Measurements from ENCODE around the gene FANCD2OS. TPM values are rescaled to one million over a fixed set of nuclear protein-coding genes. Genes with fewer than 3 reads are reported as not detected.
"Not testable (repeated sequence)": the region's sequence is repeated elsewhere in the genome, so short reads cannot be mapped to it uniquely, and the experiment has no call there.

FANCD2OS gene
- total RNA-seq, 2 experiments from 2014 or later, result not detected

DNA sequence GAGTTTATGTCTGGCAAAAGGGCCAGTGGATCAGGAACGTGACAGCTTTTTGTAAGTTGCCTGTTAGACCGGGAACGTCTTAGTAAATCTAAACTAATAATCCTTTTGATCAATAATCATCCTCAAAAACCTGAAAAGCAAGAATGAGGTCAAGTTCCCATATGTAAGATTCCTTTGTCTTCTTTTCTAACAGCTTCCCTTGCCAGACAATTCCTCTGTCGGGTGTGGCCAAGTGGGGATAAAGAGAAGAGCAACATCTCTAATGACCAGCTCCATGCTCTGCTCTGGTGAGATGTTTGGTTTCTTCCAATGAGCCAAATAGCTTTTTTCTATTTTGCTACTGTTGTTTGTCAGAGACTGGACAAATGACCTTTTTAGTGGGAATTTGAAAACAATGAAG, 19.8 kb downstream of the FANCD2OS start:
- Mint-ChIP-seq H3K36me3 (ENCODE audit: low read depth) (peaks cover 61% of the 10 kb centered on the region), H3K27me3 (no peaks in the 10 kb centered on the region), H3K4me1 (ENCODE audit: low read depth) (no peaks in the 10 kb centered on the region), H3K4me3 (no peak overlapping the region), H3K27ac (no peak overlapping the region), H3K9me3 (no peaks in the 10 kb centered on the region)
- intact Hi-C loops (cut with micrococcal nuclease), result no loop called here
- no peak for DNase-seq
- TF ChIP-seq, protein P1, sequence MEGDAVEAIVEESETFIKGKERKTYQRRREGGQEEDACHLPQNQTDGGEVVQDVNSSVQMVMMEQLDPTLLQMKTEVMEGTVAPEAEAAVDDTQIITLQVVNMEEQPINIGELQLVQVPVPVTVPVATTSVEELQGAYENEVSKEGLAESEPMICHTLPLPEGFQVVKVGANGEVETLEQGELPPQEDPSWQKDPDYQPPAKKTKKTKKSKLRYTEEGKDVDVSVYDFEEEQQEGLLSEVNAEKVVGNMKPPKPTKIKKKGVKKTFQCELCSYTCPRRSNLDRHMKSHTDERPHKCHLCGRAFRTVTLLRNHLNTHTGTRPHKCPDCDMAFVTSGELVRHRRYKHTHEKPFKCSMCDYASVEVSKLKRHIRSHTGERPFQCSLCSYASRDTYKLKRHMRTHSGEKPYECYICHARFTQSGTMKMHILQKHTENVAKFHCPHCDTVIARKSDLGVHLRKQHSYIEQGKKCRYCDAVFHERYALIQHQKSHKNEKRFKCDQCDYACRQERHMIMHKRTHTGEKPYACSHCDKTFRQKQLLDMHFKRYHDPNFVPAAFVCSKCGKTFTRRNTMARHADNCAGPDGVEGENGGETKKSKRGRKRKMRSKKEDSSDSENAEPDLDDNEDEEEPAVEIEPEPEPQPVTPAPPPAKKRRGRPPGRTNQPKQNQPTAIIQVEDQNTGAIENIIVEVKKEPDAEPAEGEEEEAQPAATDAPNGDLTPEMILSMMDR (IDR thresholded peaks at IDR 0.05), result no peak
- ChIA-PET POLR2A (interaction anchor here (0.6 to 1.4 kb wide), 3 partner anchors 15 to 93 kb away, joined by 3 to 4 read pairs (median 3); no protein-coding TSS in a partner anchor), CTCF (no interaction called here)
- ATAC-seq, result no peak

DNA sequence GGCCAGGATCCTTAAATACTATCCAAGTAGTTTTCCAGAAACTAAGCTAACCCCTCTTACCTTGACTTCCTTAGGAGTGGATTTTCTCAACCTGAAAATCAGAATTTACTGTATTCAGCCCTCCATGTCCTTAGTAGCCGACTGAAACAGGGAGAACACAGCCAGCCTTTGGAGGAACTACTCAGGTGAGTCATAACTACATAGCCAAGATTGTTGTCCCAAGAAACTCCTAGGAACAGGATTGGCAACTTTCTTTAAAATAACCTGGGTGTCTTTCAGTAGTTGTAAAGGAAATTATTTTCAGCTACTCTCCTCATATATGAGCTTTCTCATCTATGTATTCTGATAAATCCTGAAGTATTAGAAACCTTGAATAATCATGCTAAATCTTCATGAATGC, 22.3 kb downstream of the FANCD2OS start:
- H3K4me3 Mint-ChIP-seq, result no peak overlapping the region
- intact Hi-C loops (cut with micrococcal nuclease), result no loop called here

DNA sequence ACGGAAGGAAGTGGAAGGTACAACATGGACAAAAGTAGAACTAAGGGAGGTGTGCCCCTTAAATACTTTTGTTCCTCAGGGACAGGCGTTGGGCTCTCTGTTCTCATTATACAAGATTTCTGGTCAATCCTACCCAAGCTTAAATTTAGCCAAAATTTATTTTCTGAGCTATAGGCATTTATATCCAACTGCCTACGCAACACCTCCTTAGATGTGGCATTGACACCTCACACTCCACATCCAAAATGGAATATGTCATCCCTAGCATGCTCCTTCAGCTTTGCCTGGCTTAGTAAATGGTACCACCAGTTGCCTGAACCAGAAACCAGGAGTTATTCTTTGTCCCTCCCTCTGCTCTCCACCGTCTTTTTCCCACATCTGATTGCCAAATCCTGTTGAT, 26.2 kb downstream of the FANCD2OS start:
- no peak overlapping the region for H3K27ac Mint-ChIP-seq

More for the DNA sequence above, 22.3 kb downstream of the FANCD2OS start:
- CTCF ChIA-PET, result no interaction called here
- DNase-seq, result no peak
- Mint-ChIP-seq H3K9me3 (no peaks in the 10 kb centered on the region), H3K27ac (no peak overlapping the region), H3K27me3 (no peaks in the 10 kb centered on the region), H3K36me3 (ENCODE audit: low read depth) (peaks cover 63% of the 10 kb centered on the region), H3K4me1 (ENCODE audit: low read depth) (no peaks in the 10 kb centered on the region)
- no peak for ATAC-seq
- POLR2A ChIA-PET, result no interaction called here
- TF ChIP-seq, protein P1 (IDR thresholded peaks at IDR 0.05), result no peak

DNA sequence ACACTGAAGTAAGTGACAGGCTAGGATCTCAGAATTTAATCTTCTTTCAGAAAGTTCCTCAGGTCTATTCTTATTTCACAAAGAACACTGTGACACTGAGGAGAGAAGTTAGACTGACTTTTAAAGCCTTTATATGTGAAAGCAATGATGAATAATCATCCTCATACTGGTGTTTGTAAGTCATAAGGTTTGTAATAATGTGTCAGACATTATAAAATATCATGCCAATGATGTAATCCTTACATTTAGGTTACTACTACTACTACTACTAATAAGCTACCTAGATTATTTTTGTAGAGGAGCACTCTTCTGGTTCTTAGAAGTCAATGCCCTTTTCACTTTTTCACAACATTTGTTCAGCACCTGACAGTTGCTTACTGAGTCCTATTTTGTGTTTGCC, 33.4 kb downstream of the FANCD2OS start:
- H3K36me3 Mint-ChIP-seq (ENCODE audit: low read depth), result peaks cover 32% of the 10 kb centered on the region

More for the DNA sequence above, 26.2 kb downstream of the FANCD2OS start:
- ATAC-seq, result no peak
- CTCF ChIA-PET, result interaction anchor here (0.8 to 1.3 kb wide), 2 partner anchors 14 to 205 kb away, joined by 3 read pairs; no protein-coding TSS in a partner anchor
- TF ChIP-seq, protein P1 (IDR thresholded peaks at IDR 0.05), result no peak
- Mint-ChIP-seq H3K4me1 (ENCODE audit: low read depth) (no peaks in the 10 kb centered on the region), H3K4me3 (no peak overlapping the region), H3K9me3 (no peaks in the 10 kb centered on the region), H3K27me3 (no peaks in the 10 kb centered on the region), H3K36me3 (ENCODE audit: low read depth) (peaks cover 45% of the 10 kb centered on the region)
- intact Hi-C loops (cut with micrococcal nuclease), result no loop called here
- POLR2A ChIA-PET, result interaction anchor here (0.7 kb wide), 1 partner anchor 14 kb away, joined by 3 read pairs; no protein-coding TSS in a partner anchor
- no peak for DNase-seq

DNA sequence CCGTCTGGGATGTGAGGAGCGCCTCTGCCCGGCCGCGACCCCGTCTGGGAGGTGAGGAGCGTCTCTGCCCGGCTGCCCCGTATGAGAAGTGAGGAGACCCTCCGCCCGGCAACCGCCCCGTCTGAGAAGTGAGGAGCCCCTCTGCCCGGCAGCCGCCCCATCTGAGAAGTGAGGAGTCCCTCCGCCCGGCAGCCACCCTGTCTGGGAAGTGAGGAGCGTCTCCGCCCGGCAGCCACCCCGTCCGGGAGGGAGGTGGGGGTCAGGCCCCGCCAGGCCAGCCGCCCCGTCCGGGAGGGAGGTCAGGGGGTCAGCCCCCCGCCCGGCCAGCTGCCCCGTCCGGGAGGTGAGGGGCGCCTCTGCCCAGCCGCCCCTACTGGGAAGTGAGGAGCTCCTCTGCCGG, 38.0 kb downstream of the FANCD2OS start:
- not testable (repeated sequence) for ATAC-seq

More for the DNA sequence above, 33.4 kb downstream of the FANCD2OS start:
- TF ChIP-seq, protein P1 (IDR thresholded peaks at IDR 0.05), result no peak
- intact Hi-C loops (cut with micrococcal nuclease), result no loop called here
- CTCF ChIA-PET, result interaction anchor here (1.5 kb wide), 1 partner anchor 189 kb away, joined by 4 read pairs; no protein-coding TSS in a partner anchor
- no peak overlapping the region for H3K4me3 Mint-ChIP-seq
- no peaks in the 10 kb centered on the region for H3K27me3 Mint-ChIP-seq
- H3K27ac Mint-ChIP-seq, result no peak overlapping the region
- POLR2A ChIA-PET, result interaction anchor here (0.5 kb wide), 1 partner anchor 21 kb away, joined by 3 read pairs; no protein-coding TSS in a partner anchor
- DNase-seq (no peak), ATAC-seq (no peak)
- no peaks in the 10 kb centered on the region for H3K9me3 Mint-ChIP-seq
- peaks cover 3% of the 10 kb centered on the region for H3K4me1 Mint-ChIP-seq (ENCODE audit: low read depth)

More for the DNA sequence above, 38.0 kb downstream of the FANCD2OS start:
- DNase-seq; H3K27ac Mint-ChIP-seq; H3K4me1 Mint-ChIP-seq (ENCODE audit: low read depth); H3K9me3 Mint-ChIP-seq; intact Hi-C loops (cut with micrococcal nuclease); H3K27me3 Mint-ChIP-seq; H3K4me3 Mint-ChIP-seq; POLR2A ChIA-PET; CTCF ChIA-PET: not testable (repeated sequence)
- peaks cover 55% of the 10 kb centered on the region for H3K36me3 Mint-ChIP-seq (ENCODE audit: low read depth)

All from activated CD8-positive, alpha-beta T cell treated with anti-CD3 and anti-CD28 coated beads for 36 hours (primary cell).